ENCODE results near the gene LUC7L2. TPM values are rescaled to one million over a fixed set of nuclear protein-coding genes. Genes with fewer than 3 reads are reported as not detected.

Gene LUC7L2
- total and polyA plus RNA-seq, 10 of the 15 experiments (the other 5 are each of a cell fraction or from before 2014, with no cell fraction given) = 31.7 to 98.7 (median 68.6) TPM

- TF ChIP-seq EZH2 (IDR thresholded peaks at IDR 0.05; ENCODE audit: borderline replicate concordance, control insufficient read depth, low read depth, low read length) = no peak
- no peak; the same call in 1 of the 2 replicates for TF ChIP-seq BCL11A (IDR thresholded peaks at IDR 0.05; ENCODE audit: low read depth, low read length)
- TF ChIP-seq TCF12 (IDR thresholded peaks at IDR 0.05; ENCODE audit: low read depth, low read length) = peak; percentile 52; the same call in 1 of the 2 replicates
- no peak for TF ChIP-seq ZNF384 (IDR thresholded peaks at IDR 0.05; ENCODE audit: borderline replicate concordance, low read depth, low read length)
- no peak for TF ChIP-seq NFXL1 (IDR thresholded peaks at IDR 0.05; ENCODE audit: borderline replicate concordance)
- no peak for TF ChIP-seq ZBTB4 (CRISPR knock-in tag; IDR thresholded peaks at IDR 0.05)
- peak; percentile 95 for TF ChIP-seq TAF1 (IDR thresholded peaks at IDR 0.05; ENCODE audit: borderline replicate concordance, low read depth, low read length)
- TF ChIP-seq NFYA (IDR thresholded peaks at IDR 0.05; ENCODE audit: borderline replicate concordance, low read depth, low read length) = no peak
- TF ChIP-seq KAT2A (conservative IDR thresholded peaks at IDR 0.05; ENCODE audit: control insufficient read depth, low read depth, low read length) = no peak
- peak; percentile 57 for TF ChIP-seq RELB (IDR thresholded peaks at IDR 0.05; ENCODE audit: low read depth)
- peak; percentile 19 for TF ChIP-seq HDAC6 (IDR thresholded peaks at IDR 0.05; ENCODE audit: unreplicated experiment)
- TF ChIP-seq ZNF217 (IDR thresholded peaks at IDR 0.05) = no peak
- peak; percentile 98 for TF ChIP-seq SMAD5 (IDR thresholded peaks at IDR 0.05; ENCODE audit: low read depth)
- TF ChIP-seq FOXM1 (IDR thresholded peaks at IDR 0.05; ENCODE audit: low read depth, low read length) = no peak
- peak; percentile 55 for TF ChIP-seq CUX1 (IDR thresholded peaks at IDR 0.05; ENCODE audit: insufficient replicate concordance, low read depth, low read length)
- TF ChIP-seq SP1 (IDR thresholded peaks at IDR 0.05; ENCODE audit: low read depth, low read length) = peak; percentile 60
- TF ChIP-seq CBX5 (IDR thresholded peaks at IDR 0.05; ENCODE audit: low read depth) = peak; percentile 22; the same call in 1 of the 2 replicates
- TF ChIP-seq ESRRA (IDR thresholded peaks at IDR 0.05; ENCODE audit: low read length) = no peak
- peak; percentile 65 for TF ChIP-seq DPF2 (IDR thresholded peaks at IDR 0.05)
Observed at GRCh38 chr7:139359366-139360209, at the start of gene LUC7L2 (continued).
